Fibroblast of upper back skin (primary cell): ENCODE measurements around the gene SNCAIP.

Experiments
- DNase-seq: peaks from one replicate; pipeline ENCODE4 v3.0.0-alpha.2; 2013

Gene SNCAIP

DNA sequence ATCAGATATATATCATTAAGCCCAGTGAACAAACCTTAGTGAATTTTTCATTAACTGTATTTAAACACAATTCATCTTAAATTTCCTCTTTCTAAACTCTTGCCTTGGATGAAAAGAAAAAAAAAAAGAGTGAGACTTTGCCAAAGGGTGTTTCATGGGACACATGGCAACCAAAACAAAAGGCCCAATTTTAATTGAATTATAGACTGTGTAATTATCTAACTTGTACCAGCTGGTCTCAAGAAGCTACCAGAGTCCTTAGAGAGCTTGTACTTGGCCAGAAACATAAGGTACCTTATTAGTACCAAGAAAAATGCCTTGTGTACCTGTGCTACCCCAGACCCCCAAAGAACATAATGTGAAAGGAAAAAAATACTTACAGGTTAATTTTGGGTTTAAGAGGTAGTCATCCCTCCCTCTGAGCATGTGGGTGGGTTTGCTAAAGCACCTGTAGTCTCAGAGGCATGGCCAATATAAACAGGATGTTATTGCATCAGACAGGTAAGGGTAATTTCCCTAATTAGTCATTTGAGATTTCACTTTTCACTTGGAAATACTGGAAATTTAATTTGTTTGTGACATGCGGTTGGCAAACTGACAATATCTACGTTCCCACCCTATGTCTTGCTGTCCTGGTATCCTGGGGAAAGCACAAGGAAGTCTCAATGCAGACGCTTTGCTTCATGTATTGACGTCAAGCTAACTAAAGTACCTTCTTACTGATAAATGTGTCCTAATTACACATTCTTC, 90.1 kb downstream of the SNCAIP start:
- no peak for DNase-seq

DNA sequence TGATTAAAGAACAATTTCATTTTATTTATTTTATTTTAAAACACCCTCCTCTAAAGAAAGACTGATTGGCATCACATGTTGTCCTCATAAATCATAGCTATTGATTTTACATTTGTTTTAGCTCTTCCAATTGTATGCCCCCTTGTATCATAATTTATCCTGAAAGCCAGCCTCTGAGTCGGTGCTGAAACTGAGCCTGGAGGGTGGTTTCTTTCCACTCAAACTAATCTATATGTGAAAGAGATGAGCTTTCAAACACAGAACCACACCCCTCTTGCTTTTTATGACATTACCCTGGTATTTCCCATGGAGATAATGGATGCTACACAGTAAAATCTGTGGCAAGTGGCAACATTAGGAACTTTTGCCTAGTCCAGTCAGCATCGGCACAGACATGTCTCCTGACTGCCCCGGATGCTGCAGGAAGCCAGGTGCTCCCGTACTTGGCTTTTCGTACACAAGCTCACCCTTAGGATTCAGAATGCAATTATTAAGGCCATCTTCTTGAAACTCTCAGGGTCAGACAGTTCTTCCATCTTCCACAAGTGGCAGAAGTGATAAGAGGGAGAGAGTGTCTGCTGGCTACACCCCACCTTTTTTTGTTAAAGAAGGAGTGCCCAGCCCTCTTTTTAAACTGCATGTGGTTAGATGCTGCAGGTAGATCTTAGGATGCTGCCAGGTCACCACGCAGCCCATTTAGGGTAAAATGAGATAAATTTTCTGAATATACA, 91.1 kb downstream of the SNCAIP start:
- DNase-seq: no peak

DNA sequence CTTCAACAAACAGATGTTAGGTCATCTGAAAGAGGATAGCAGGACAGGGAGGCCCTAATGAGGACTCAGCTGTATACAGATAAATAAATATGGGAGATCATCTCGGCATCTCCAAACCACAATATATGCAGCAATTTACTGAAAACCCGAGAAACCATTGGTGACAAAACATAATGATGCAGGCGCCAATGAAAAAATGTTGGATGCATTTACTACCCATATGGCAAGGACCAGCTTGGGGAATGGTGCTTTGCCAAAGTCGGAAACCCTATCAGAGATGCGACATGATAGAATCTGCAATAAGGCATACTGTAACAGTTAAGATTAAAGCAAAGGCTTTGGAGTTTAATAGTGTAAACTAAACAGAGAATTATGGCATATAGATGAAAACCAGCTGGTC, 92.0 kb downstream of the SNCAIP start:
- DNase-seq: no peak

DNA sequence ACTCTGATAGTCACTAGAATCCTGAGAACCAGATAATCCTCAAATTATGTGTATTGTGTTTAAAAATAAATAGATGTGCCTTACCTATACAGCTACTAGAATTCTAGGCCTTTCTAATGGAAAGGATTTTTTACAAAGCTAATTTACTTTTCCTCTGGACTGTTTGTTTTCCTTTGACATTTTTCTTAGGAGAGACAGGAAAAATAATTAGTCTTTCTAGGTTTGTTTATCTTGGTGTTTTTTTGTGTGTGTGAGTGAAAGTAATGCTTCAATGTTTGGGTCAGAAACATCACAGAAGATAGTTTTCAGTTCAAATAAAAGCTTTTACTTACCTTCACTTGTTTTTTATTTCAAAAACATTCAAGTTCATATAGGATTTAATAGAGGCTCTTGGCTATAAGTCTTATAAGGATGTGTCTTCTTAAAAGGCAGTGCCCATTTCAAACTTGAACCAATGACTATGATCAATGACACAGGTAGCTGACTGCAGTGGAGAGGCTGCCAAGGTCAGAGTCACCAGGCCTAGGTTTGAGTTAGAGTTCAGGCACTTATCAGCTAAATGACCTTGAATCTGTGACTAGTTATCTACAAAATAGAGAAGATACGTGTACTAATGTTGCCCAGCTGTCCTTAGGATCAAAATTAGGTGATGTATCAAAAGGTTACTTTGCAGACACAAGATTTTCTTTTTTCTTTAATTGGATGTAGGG, 92.8 kb downstream of the SNCAIP start:
- DNase-seq: no peak

DNA sequence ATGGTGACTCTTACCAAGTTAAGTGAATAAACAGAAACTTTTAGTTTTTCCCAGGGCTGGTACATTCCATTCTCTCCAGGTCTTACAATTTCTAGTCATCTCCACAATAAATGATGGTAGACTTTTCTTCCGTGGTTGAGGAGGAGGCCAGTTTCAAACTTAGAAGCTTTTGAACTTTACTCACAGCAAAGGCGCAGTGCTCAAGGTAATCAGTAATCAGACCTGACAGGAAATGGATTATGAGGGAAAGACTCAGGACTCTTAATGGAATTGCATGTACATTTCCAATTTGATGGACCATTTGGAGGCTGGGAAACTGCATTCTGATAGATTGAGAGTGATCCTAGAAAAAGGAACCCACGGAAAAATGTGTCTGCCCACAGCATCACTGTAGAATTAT, 93.7 kb downstream of the SNCAIP start:
- no peak for DNase-seq

DNA sequence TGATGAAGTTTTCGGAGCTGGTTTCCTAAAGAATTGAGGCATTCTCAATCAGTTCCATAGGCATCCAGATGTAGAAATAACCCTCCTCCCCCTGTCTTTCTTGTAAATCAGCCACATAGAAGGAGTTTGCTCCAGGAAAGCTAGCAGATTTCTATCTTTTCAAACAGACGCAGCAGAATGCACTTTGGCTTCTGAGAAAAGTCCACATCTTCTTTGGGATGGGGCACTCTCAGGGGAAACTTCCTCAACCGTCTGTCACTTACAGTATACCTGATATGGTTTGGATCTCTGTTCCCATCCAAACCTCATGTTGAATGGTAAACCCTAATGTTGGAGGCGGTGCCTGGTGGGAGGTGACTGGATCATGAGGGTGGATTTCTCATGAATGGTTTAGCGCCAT, 94.1 kb downstream of the SNCAIP start:
- no peak for DNase-seq

DNA sequence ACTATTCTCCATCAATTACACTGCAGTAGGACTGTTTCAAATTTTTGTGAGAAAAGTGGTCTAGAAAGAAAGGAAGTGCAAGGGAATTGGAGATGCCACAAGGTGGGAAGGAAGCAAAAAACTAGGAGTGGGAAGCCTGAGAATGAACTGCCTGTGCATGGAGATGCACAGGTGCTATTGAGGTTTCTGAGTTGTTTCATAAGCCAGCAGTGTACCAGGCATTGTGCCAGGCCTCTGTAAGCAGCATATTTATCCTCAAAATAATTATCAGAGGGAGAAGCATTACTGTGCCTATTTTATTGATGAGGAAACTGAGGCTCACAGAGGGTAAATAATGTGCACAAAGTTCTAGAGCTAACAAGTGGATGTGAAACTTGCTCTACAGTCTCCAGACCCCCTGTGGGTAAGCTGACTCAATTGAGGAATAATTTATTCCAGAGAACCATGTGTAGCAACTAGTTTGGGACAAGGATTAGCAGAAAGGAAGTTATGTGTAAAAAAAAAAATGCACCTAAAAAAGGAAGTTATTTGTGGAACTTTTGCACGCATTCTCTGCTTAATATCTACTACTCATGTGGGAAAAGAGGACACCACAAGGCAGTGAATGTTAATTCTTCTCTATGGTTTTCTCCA, 96.7 kb downstream of the SNCAIP start:
- DNase-seq: peak; percentile 56

DNA sequence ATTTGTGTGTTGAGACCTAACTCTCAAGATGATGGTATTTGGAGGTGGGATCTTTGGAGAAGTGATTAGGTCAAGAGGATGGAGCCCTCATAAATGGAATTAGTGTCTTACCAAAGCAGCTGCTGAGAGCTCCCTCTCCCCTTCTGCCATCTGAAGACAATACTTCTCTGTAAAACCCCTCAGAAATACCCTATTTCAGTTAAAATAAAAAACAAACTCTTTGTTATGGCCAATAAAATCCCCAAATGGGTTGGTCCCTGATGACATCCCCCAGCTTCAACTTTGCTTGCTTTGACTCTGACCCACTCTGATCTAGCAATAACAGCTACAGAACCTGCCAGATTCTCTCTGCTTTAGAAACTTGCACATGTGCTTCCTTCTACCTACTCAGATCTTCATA, 100.9 kb downstream of the SNCAIP start:
- no peak for DNase-seq

DNA sequence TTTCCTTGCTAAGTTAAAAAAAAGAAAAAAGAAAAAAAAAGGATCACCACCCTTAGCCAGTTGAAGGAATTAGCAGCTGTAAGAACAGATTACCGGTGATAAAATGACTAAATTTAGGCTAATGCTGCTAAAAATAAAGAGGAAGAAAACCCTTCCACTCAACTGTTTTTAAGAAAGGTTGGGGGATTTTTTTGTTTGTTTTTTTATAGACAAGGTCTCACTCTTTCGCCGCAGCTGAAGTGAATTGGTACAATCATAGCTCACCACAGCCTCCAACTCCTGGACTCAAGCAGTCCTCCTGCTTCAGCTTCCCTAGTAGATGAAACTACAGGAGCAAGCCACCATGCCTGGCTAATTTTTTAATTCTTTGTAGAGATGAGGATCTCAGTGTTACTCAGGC, 101.7 kb downstream of the SNCAIP start:
- DNase-seq: no peak

DNA sequence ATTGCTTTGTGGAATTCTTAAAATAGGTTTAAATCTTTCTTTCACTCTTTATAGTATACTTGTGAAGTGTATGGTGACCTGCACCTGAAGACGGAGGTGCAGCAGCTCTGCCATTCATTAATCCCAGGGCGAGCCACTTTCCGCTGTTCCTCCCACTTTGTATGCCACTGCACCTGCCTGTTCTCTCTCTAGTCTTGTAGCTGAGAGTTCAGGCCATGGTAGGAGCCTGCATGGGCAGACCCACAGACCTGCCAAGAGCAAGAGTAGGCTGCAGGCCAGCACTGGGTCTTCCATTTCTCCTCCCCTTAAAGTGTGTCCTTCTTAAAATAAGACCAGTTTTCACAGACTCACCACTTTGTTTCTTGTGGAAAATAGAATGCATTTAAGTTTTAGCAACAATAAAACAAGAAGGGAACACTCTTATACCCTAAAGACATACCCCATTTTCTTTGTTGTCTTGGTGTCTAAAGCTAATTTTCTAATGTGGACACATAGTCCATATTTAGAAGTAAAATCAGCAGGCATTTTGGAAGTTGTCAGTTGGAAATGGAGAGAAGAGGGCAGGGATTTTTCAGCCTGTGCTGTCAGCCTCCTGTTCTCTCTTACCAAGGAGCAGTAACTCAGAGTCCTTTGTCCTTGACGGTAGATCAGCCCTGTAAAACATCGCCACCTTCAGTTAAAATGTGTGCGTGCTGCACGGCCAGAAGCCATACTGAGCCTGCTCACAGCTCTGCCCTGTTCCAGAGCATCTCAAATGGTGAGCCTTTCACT, 103.2 kb downstream of the SNCAIP start:
- DNase-seq: peak; percentile 76

DNA sequence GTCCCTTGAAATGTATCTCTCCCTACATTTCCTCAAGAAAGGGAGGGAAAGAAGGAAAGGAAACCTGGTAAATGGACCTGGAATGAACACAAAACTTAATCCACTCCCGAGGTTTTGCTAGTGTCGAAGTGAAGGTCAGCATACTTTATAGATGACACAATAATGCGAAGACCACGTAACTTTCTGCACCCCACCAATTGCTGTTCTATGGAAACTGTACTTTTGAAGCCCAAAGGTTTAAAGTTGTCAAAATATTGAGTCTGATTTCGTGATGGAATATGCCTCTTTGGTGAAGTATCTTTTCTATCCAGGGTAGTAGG, 103.7 kb downstream of the SNCAIP start:
- DNase-seq: no peak

DNA sequence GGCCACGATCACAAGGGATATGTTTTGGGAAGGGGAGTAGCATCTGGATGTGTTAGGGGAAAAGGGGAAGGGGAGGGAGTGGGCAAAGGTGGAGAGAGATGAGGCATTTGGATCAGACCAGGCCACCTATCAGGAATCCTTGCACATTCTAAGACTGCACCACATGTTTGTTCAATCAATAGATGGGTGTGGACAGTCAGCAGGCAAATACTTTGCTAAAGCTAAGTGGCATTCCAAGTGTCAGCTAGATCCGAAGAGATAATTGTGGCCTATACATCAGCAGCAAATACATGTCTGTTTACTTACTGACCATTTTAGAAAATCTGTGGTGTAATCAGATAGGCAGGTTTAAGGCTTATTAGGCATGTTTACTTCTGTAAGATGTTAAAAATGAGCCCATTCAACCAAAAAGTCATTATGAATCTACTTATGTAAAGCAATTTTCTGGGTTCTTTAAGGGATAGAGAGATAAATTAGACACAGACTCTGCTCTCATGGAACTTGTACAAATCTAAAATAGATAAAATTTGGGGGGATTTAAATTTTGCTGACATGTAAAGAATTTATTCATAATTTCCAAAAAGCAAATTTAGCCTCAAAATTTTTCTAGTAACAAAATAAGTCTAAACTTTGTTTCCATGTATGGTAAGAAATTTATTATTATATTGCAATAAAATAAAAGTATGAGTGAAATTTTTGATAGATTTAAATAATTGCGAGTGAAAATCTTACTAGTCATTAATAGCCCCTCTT, 107.3 kb downstream of the SNCAIP start:
- DNase-seq: no peak

DNA sequence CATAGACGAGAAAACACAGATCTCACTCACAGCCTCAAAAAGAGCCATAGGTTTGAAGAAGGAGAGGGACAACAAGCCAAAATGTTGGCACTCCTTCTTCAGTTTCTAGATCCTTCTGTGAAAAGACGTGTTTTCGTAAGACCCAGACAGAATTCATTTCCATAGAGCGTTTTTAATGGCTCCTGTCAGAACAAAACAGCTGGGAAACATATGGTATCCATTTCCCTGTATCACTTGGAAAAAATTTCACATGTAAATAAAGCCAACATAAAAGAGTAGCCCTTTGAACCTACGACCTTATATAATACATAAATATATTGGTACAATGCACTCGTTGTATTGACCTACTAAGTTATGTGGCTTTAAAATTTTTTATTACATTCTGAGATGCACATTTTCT, 108.1 kb downstream of the SNCAIP start:
- DNase-seq: peak; percentile 35

DNA sequence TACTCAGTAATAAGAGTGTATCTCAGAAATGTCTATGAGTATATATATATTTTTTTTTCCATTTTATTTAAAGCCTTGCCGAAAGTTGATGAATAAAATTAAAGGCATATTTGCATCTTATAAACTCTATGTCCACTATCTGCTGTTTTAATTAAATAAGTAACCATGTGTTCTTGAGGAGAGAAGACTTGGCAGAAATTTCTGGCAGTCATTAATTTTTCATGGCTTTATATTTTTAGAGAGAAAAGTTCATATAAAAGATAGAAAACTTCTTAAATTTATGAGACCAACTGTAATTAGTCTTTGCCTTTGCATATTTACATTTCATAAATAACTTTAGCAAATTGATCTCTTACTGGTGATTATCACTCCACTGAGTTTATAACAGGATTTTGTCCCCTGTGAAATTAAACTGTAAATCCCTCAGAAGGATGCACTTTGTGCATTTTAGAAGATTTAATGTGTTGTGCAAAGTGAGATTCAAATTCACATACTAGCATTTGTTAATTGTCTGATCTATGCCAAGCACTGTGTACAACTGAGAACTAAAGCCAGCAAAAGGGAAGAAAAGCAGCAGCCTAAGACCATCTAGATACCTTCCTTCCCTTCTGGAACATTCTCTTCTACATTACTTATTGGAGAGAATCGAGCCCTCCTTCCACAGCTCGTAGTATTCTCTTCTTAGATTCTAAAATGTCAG, 108.7 kb downstream of the SNCAIP start:
- no peak for DNase-seq

DNA sequence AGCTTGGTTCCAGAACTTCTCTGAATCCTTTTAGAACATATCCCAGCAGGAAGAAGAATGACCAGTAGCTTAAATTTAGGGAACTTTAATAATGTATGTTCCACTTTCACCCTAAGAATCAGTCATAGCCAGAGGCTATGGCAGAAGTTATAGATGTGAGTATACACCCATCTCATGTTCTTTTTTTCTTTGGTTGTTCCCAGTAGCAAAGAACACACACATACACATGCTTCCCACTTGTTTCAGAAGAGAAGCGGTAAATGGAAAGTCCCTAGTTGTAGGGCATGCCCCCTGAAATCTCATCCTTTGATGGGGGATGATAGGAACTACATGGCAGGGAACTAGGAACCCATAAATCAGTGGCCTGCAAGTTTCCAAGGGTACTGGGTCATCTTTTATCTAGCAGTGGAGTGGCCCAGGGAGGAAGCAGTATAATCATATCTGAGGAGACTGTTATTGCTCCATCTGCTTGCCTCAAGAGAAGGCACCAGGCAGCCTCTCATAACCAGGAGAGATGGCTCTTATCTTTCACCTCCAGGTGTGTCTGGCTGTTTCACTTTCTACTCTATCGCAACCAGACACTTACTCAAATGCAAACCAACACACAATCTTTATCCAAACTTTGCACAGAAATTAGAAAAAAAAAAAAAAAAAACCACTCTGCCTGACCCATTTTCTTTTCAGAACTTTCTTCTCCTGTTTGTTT, 109.5 kb downstream of the SNCAIP start:
- no peak for DNase-seq

DNA sequence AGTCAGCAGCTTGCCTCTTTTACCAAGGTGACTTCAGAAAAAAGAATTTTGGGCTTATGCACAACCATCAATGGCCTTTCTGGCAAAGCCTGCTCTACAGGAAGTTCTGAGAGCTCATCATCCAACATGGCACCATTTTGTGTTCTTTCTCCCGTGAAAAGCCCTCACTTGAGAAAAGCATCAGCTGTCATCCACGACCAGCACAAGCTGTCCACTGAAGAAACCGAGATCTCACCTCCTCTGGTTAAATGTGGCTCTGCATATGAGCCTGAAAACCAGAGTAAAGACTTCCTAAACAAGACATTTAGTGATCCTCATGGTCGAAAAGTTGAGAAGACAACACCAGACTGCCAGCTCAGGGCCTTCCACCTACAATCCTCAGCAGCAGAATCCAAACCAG, 111.2 kb downstream of the SNCAIP start:
- DNase-seq: no peak

DNA sequence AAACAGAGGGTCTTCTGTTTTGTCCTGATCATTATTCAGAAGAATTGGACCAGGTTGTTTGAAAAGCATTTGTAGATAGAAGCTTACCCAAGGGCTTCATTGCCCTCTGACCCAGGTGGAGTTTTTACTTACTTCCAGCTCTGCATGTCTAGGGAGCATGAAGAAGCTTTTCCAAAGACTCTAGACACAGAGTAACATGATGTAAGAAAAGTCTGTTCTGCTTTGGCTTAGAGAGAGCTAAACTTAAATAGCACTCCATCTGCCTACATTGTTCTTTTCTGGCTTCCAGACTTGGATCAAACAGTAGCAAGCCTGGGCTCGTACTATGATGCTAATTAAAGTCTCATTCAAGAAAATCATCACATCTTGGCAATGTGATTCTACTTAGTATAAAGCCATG, 112.1 kb downstream of the SNCAIP start:
- DNase-seq: no peak

DNA sequence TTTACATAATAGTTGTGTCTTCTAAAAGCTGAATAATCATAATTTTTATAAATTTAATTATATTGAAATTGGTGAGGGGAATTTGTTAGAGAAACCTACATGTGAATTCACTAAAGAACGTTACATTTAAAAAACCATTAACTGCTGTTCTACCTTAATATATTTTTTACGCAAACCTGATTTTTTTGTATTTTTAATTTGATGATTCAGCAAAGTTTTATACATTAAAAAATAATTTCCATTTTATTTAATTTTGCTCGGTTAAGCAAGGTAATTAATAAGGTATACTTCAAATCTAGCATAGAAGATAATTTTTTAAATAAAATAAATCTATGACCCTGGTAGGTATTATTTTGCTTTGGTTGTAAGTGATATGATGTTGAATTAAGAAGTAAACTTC, 114.3 kb downstream of the SNCAIP start:
- no peak for DNase-seq

DNA sequence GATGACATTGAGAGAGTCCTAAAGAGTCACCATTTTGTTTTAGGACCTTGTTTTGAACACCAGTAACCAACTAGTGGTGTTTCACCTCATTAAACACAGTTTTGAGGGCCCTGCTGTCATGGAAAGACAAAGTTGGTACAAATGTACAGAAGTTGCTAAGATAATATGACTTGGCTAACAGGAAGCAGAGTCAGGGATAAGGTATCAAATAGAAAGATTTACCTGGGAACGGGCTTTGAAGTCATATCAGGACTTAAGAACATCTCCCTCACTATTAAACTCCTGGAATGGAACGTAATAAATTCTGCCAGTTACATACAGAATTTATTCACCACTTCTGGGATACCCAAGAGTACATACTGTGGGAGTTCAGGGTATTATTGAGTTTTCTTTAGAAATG, 115.6 kb downstream of the SNCAIP start:
- no peak for DNase-seq

DNA sequence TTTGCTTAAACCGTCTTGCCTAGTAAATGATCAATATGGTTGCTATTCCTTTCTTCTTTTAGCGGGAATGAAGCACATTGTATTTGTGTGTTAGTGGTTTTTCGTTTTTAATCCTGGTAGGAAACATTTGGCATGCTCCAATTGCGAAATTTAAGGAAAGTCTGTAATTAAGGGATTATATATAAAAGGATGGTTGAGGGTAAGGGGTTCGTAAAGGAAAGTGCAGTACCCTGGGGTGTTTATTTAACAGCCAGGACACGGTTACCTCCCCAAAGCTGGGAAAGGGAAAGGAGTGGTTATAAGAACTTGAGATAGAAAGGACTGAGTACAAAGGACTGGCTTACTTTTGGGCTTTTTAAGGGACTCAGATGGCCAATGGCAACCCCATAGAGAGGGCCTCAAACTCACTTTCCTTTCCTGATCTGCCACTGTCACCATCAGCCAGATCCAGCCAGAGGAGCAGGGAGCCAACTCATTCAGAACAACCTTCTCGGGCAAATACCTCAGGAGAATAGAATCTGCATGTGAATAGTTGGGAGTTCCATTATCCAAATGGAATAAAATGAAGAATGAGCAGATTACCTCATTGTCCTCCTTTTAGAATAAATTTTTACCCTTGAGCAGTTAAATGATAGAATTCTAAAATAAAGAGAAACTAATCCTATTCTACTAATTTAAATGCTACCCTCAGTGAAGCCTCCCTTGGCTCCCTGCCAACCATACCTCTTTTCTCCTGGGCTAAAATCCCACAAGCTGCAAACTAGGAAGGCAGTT, 117.7 kb downstream of the SNCAIP start:
- no peak for DNase-seq
